ENCODE data around the gene SEZ6.

- TF ChIP-seq POLR2A (IDR thresholded peaks at IDR 0.05) (no peak), CTCF (IDR thresholded peaks at IDR 0.05) (no peak)
Observed at GRCh38 chr17:29021226-29021625, 15.4 kb upstream of the SEZ6 start.

Measured in vagina (tissue), 2 donors.